Medulla oblongata (tissue), 1 donor: ENCODE measurements around the gene PIP4K2A.
"Not testable (repeated sequence)": the region's sequence is repeated elsewhere in the genome, so short reads cannot be mapped to it uniquely, and the experiment has no call there.

ENCODE experiments used
- DNase-seq: peaks from one replicate; pipeline ENCODE4 v3.0.0-alpha.2; 2015; ENCODE audit errors: extremely low spot score

PIP4K2A gene

DNA sequence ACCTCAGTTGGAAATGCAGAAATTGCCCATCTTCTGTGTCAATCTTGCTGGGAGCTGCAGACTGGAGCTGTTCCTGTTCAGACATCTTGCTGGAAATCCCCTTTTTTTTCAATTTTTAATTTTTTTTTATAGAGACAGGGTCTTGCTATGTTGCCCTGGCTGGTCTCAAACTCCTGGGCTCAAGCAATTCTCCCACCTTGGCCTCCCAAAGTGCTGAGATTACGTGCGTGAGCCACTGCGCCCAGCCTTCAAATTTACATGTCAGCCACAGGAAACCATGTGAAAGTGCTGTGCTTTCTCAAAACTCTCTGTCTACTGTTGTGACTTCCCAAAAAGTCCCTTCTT is 200.0 kb downstream of the PIP4K2A start:
- DNase-seq: not testable (repeated sequence)

DNA sequence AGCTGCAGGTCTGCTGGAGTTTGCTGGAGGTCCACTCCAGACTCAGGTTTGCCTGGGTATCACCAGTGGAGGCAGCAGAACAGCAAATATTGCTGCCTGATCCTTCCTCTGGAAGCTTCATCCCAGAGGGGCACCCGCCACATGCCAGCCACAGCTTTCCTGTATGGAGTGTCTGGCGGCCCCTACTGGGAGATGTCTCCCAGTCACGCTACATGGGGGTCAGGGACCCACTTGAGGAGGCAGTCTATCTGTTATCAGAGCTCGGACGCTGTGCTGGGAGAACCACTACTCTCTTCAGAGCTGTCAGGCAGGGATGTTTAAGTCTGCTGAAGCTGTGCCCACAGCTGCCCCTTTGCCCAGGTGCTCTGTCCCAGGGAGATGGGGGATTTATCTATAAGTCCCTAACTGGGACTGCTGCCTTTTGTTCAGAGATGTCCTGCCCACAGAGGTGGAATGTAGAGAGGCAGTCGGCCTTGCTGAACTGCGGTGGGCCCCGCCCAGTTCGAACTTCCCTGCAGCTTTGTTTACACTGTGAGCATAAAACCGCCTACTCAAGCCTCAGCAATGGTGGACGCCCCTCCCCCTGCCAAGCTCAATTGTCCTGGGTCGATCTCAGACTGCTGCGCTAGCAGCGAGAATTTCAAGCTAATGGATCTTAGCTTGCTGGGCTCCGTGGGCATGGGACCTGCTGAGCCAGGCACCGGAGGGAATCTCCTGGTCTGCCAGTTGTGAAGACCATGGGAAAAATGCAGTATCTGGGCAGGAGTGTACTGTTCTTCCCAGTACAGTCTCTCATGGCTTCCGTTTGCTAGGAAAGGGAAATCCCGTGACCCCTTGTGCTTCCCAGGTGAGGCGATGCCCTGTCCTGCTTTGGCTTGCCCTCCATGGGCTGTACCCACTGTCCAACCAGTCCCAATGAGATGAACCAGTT is 200.6 kb downstream of the PIP4K2A start:
- not testable (repeated sequence) for DNase-seq

DNA sequence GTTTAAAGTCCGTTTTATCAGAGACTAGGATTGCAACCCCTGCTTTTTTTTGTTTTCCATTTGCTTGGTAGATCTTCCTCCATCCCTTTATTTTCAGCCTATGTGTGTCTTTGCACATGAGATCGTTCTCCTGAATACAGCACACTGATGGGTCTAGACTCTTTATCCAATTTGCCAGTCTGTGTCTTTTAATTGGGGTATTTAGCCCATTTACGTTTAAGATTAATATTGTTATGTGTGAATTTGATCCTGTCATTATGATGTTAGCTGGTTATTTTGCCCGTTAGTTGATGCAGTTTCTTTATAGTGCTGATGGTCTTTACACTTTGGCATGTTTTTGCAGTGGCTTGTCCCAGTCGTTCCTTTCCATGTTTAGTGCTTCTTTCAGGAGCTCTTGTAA is 202.4 kb downstream of the PIP4K2A start:
- DNase-seq: not testable (repeated sequence)

DNA sequence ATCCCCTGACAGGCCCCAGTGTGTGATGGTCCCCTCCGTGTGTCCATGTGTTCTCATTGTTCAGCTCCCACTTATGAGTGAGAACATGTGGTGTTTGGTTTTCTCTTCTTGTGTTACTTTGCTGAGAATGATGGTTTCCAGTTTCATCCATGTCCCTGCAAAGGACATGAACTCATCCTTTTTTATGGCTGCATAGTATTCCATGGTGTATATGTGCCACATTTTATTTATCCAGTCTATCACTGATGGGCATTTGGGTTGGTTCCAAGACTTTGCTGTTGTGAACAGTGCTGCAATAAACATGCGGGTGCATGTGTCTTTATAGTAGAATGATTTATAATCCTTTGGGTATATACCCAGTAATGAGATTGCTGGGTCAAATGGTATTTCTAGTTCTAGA is 206.2 kb downstream of the PIP4K2A start:
- DNase-seq: not testable (repeated sequence)

DNA sequence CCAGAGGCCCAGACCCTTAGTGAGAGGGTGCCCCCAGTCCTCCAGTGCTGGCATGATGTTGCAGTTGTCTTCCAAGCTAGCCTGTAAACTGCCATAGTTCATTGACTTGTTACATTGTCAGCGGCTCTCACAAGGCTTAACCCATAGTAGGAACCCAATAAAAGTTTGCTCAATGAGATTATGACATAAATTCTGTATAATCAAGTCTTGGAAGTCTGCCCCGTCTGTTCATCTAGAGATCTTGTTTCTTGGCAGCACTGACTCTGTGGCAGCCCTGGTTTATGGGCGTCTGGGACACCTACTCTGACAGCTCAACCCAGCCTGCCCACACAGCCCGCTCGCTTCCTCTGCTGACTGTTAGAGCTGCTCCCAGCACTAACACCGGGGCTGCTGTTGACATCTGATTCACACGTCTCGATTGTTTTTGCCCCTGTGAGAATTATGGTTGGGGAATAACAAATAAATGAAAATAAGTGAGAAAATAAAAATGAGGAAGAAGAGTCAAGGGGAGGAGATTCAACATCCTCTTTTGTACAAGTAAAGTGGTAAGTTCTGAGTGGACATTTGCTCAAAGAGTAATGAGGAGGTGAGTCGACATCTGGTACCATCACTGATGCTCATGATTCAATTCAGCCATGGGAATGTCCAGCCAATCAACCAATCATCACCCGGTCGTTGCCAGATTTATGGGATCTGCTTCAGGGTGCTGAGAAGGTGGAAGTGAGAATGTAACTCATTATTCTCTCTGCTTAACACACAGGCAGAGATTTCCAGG is 208.3 kb downstream of the PIP4K2A start:
- no peak for DNase-seq

DNA sequence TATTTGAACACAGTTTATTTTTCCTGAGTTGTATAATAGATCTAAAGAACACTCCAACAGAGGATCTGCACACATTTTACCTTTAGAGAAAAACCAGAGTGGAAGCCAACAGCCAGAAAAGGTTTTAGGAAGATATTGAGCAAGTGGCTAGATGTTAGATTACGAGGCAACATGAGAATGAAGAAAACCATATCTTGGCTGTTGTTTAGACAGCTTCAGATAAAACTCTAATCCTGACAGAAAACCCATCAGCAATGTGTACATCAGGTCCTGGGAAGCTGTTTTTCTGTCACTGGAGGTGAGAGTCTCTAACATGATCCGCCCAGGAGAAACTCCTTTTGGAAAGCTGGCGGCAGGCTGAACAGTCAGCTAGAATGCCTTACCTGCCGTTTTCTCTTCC is 209.6 kb downstream of the PIP4K2A start:
- DNase-seq: no peak

DNA sequence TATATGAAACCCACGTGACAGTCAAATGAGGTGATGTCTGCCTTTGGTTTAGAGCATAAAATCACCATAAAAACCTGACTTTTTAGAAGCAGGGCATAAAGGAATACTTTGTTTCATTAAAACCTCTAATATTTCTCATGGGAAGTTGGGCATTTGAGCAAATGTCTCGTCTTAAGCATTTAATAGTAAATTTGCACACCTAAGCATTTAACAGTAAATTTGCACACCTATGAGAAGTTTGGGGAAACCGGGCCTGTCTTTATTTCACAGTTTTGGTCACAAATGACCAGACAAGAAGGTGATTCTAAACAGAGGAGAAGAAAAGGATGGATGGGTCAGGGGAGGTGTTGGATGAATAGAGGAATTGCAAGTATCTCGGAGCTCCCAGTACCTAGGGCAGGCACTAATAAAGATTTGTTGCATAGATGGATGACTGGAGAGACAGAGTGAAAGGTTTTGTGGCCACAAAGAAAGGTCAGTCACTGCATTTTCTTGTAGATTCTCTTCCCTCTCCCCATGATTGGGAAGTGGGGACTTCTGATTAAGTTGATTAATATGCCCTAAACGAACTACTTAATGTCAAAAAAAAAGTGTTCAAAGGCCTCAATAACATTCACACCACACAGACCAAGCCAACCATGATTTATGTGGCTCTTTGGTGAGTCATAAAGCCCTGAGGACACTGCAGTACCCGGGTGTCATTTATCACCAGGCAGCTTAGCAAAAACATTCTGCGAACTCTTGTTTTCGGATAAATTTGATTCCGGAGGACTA is 210.9 kb downstream of the PIP4K2A start:
- no peak for DNase-seq

DNA sequence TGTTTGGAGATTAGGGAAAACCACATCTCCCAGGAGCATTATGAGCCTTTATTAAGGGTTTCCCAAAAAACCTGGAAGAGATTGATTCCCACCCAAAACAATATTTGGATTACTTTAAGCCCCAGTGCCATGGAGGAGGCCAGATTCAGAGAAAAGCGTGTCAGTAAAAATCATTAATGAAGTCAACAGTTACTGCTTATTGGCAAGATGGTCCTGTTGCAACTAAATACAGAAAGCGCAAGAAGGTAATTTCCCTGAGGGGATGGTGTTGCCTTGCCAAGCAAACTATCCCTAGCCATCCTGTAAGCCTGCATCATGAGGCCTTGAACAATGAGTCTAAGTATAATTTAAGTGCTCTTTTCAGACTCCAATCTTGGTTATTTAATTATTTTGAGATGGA is 212.5 kb downstream of the PIP4K2A start:
- no peak for DNase-seq

DNA sequence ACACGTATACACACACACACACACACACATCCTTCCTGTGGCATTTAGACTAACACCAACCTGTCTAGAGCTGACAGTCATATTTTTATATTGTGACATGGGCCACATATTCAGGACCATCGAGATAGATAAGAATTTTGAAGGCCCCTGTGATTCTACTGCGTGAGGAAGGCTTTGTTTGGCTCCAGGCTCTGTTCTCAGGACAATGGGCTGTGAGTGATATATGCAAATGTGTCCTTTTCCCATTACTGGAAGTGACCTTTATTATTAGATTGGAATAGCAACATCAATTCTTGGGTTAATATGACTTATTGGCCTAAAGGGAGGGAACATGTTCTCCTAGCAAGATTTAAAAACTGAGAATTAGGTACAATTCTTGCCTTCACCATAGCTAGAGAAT is 213.0 kb downstream of the PIP4K2A start:
- DNase-seq: no peak

DNA sequence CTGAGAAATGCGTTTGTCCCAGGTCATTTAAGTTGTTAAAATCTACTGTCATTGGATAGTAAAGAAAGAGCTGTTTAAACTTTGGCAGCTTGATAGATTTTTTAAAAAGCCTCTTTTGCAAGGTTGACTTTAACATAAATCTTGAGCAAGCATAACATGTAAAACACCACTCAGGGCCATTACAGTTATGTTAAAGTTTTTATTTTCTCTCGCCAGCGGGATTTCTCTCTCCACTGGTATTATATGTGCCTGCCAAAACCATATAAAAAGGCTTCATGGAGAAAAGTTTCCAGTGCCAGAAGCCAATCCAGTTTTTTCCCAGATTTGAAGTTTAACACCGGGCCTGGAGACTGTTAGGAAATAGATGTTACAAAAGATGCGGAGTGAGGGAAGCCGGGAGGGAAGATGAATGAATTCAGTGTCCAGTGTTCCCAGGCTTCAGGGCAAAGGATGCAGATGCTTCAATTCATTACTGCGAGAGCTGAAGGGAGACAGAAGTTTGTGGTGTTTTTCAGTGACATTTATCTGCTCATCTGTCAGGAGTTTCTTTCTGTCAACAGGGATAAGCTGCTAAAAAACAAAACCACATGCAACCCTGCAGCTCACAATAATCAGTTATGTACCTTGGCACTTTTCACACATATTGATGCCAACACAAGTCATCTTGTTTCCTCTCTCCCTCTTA is 213.6 kb downstream of the PIP4K2A start:
- peak; percentile 82 for DNase-seq

DNA sequence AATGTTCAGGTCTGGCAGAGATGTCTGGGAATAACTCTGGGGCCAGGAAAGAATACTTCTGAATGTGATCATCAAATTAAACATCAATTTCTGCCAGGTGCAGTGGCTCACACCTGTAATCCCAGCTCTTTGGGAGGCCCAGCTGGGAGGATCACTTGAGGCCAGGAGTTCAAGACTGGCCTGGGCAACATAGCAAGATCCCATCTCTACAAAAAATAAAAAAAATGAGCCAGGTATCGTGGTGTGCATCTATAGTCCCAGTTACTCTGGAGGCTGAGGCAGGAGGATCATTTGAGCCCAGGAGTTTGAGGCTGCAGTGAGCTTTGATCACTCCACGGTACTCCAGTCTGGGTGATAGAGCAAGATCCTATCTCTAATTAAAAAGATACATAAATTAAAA is 214.4 kb downstream of the PIP4K2A start:
- DNase-seq: not testable (repeated sequence)

DNA sequence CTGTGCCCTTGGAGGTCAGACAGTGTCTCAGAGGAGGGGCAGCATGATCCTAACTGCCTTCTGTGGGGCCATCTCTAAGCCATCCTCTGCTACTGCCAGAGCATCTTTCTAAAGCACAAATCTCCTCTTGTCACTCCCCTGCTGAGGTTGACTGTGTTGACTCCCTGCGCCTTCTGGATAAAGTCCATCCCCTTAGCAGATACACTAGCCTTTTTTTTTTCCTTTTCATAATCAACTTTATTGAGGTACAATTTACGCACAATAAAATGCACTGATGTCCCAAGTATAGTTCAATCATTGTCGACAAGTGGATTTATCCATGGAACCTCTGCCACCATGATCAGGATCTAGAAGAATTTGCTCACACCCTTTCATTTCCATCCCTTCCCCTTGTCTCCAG is 219.0 kb downstream of the PIP4K2A start:
- no peak for DNase-seq

DNA sequence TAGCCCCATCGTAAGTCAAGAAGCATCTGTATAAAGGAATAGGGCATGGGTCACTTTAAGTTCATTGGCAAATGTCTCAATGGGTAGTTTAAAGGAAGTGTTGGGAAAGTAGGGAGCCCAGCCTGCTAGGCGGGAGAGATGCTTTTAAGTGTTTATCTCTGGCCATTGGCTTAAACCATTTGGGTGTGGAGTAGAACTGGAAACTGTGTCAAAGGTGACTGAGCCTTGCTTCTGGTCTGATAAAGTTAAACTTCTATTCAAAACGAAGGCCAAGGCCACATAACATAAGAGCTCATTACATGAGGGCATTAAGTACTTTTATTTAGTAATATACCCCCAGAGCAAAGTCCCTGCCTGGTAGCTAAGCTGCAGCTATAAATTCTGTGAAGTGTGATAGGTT is 220.4 kb downstream of the PIP4K2A start:
- DNase-seq: no peak

DNA sequence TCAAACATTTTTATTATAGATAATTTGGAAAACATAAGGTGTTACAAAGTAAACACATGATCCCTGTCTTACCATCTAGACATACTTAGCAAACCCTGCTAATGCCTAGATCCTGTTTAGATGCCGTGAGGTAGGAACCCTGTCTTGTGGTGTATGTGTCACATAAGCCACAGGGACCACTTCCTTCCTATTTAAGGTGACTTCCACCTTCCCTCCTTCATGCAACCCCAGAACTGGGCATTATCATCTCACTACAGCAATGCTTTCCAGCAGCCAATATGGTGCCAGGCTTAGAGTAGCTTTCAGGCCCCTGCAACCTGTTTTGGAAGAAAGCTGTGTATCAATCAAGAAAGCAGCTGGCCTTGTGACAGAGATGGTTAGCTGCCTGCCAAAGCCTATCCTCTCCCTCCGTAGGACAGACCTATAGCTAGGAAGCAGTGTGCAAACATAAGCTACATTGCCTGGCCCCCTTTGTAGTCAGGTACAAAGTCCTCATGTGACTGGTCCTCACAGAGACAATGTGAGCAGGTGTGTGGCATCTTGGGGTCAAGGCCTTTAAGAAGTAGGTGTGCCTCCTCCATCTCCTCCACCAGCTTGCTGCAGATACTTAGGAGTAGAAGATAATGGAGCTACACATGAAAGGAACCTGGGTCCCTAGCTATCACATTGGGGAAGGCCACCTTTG is 222.3 kb downstream of the PIP4K2A start:
- DNase-seq: no peak

DNA sequence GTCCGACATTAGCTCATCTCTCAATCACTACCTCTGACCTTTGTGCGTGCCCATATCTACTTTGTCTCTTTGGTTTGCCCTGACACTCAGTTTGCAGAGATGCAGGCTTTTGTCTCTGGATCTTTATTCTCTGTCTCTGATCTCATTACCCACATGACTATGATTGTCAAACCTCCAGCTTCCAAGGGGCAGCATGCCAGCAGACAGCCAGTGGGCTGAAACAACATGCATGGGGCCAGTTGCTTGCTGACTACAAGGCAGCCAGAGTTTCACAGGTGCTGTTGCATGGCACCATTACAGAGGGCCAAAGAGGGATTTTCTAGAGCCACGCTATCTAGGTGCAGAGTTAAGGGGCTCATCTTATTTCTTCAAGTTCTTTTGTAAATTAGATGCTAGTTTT is 222.9 kb downstream of the PIP4K2A start:
- peak; percentile 83 for DNase-seq

DNA sequence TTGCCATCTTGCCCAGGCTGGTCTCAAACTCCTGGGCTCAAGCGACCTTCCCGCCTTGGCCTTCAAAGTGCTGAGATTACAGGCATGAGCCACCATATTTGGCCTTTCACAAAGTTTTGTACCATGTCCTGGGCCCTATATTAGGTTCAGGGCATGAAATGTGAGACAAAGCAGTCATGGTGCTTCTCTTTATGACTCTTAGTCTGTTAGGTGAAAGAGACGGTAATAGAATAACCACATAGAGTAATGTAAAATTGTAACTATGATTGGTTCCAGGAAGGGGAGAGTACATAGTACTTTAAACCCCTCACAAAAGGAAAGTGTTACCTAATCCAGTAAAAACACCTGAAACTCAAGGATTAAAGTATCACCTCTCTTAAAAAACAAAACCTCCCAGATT is 224.4 kb downstream of the PIP4K2A start:
- DNase-seq: no peak

DNA sequence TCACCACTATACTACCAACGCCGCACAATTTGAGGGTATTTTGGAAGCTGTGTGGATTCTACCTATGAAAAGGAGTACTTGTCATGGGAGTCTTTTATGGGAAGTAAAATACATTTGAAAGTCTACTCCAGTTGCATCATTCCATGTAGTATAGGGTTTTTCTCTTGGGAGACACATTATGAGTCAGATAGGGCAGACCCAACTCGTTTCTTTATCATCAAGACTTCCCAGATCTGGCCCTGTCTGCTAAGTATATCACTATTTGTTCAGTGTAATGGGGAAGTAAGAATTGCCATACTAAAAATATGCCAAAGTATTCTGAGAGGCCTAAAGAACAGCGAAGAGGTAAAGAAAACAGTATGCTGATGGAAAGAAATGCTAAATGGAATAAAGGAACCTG is 224.9 kb downstream of the PIP4K2A start:
- DNase-seq: no peak

DNA sequence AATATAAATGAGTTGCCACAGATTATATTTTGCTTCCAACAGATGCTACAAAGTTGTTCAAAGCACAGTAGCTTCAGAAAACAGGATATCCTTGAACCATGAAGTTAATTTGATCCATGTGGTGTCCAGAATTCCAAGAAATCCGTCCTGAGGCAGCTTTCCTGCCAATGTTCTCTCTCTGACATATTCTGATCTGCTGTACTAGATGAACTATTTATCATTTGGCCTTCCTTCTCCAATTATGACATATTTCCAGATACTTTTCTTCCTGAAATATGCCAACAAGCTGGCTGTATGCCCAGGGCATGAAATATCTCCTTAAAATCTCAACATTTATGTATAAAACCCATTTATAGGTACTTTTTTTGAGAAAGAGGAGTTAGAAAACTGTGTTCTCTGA is 227.9 kb downstream of the PIP4K2A start:
- DNase-seq: no peak
